ENCODE measurements around the gene ACTR3C. TPM values are rescaled to one million over a fixed set of nuclear protein-coding genes. Genes with fewer than 3 reads are reported as not detected.

ACTR3C gene
- total RNA-seq, 2 donors from 2014 or later = 10.7 to 15.1 TPM

- Histone ChIP-seq H3K9me3 (no peaks in the 10 kb centered on the region), H3K27ac (no peak overlapping the region), H3K4me3 (no peak overlapping the region), H3K36me3 (no peaks in the 10 kb centered on the region), H3K4me1 (replicated peaks) (no peaks in the 10 kb centered on the region), H3K27me3 (replicated peaks; ENCODE audit: insufficient read depth) (no peaks in the 10 kb centered on the region)
- intact Hi-C loops (cut with DNase I) = no loop called here
- 92% methylated on average over 18 of the region's 18 CpGs for WGBS
- DNase-seq (ENCODE audit: low spot score) = no peak
- TF ChIP-seq POLR2A (IDR thresholded peaks at IDR 0.05) (no peak), CTCF (IDR thresholded peaks at IDR 0.05) (no peak)
Observed at GRCh38 chr7:150332852-150333635, 9.7 kb upstream of the ACTR3C start.

GRCh38 chr7:150330211-150330885, 7.0 kb upstream of the ACTR3C start:
- Histone ChIP-seq H3K27me3 (replicated peaks; ENCODE audit: insufficient read depth) (no peaks in the 10 kb centered on the region), H3K36me3 (no peaks in the 10 kb centered on the region), H3K4me3 (no peak overlapping the region), H3K27ac (no peak overlapping the region), H3K4me1 (replicated peaks) (no peaks in the 10 kb centered on the region), H3K9me3 (no peaks in the 10 kb centered on the region)
- TF ChIP-seq POLR2AphosphoS5 (IDR thresholded peaks at IDR 0.05) = no peak
- no peak for TF ChIP-seq POLR2A (IDR thresholded peaks at IDR 0.05)
- no peak for TF ChIP-seq CTCF (IDR thresholded peaks at IDR 0.05)
- DNase-seq (ENCODE audit: low spot score) = no peak
- intact Hi-C loops (cut with DNase I) = no loop called here
- WGBS = 94% methylated on average over 18 of the region's 19 CpGs

GRCh38 chr7:150329331-150330120, 6.2 kb upstream of the ACTR3C start:
- intact Hi-C loops (cut with DNase I) = no loop called here
- Histone ChIP-seq H3K9me3 (no peaks in the 10 kb centered on the region), H3K4me3 (no peak overlapping the region), H3K36me3 (no peaks in the 10 kb centered on the region), H3K27ac (no peak overlapping the region), H3K27me3 (replicated peaks; ENCODE audit: insufficient read depth) (no peaks in the 10 kb centered on the region), H3K4me1 (replicated peaks) (no peaks in the 10 kb centered on the region)
- WGBS = 78% methylated on average over 22 of the region's 22 CpGs
- TF ChIP-seq POLR2AphosphoS5 (IDR thresholded peaks at IDR 0.05) = no peak
- TF ChIP-seq CTCF (IDR thresholded peaks at IDR 0.05) = no peak
- no peak for TF ChIP-seq POLR2A (IDR thresholded peaks at IDR 0.05)
- DNase-seq (ENCODE audit: low spot score) = no peak

- no peak for DNase-seq (ENCODE audit: low spot score)
- 98% methylated on average over 3 of the region's 3 CpGs for WGBS
- intact Hi-C loops (cut with DNase I) = no loop called here
- H3K36me3 ChIP-seq = no peaks in the 10 kb centered on the region
- H3K27me3 ChIP-seq (replicated peaks; ENCODE audit: insufficient read depth) = no peaks in the 10 kb centered on the region
- H3K9me3 ChIP-seq = no peaks in the 10 kb centered on the region
- TF ChIP-seq POLR2AphosphoS5 (IDR thresholded peaks at IDR 0.05) (no peak), CTCF (IDR thresholded peaks at IDR 0.05) (no peak), POLR2A (IDR thresholded peaks at IDR 0.05) (no peak)
- H3K27ac ChIP-seq = no peak overlapping the region
- no peaks in the 10 kb centered on the region for H3K4me1 ChIP-seq (replicated peaks)
- H3K4me3 ChIP-seq = no peak overlapping the region
Observed at GRCh38 chr7:150327308-150327707, 4.0 kb upstream of the ACTR3C start.

All from prostate gland (tissue), 2 donors.